K562 (cell line): ENCODE measurements around the gene EEFSEC. TPM values are rescaled to one million over a fixed set of nuclear protein-coding genes. Genes with fewer than 3 reads are reported as not detected.

Experiments
- ATF1 ChIP-seq, 2 experiments: fragments of 450-650 bp in 1 of 2; IDR thresholded peaks; 2 replicates each; pipeline ENCODE4 v1.6.1; 2016; ENCODE audit warnings: missing compliant biosample characterization in 1 of 2, missing genetic modification characterization in 1 of 2
- FIP1L1 ChIP-seq: fragments of 200-400 bp; formaldehyde crosslinking; IDR thresholded peaks from 2 replicates; pipeline ENCODE4 v1.6.1; 2018; ENCODE audit warnings: mild to moderate bottlenecking, low read depth, low read length; ENCODE audit not compliant: poor library complexity, severe bottlenecking
- HNRNPL ChIP-seq: fragments of 200-400 bp; formaldehyde crosslinking; IDR thresholded peaks from 2 replicates; pipeline ENCODE4 v1.6.1; 2017; ENCODE audit warnings: low read depth, mild to moderate bottlenecking, low read length
- ID3 ChIP-seq, 2 experiments: fragments of 250-450 bp in 1 of 2; fragments of 450-650 bp in 1 of 2; sonication (Bioruptor Pico) in 1 of 2; IDR thresholded peaks; 2 replicates each; pipeline versions ENCODE4 v1.6.1 to v1.8.0; 2016 to 2021; ENCODE audit warnings: mild to moderate bottlenecking in 2 of 2, moderate library complexity in 2 of 2, missing compliant biosample characterization in 1 of 2, missing genetic modification characterization in 1 of 2
- MAZ ChIP-seq, 2 experiments: fragments of 450-650 bp in 1 of 2; sonication (generic) in 1 of 2; formaldehyde crosslinking; IDR thresholded peaks in 1 of 2; conservative IDR thresholded peaks in 1 of 2; 2 replicates each; pipeline versions ENCODE4 v1.4.0 to v1.5.0; 2020; ENCODE audit warnings: mild to moderate bottlenecking in 1 of 2, missing genetic modification reagents in 1 of 2
- MGA ChIP-seq: fragments of 450-650 bp; IDR thresholded peaks from 2 replicates; pipeline ENCODE4 v1.6.1; 2016; ENCODE audit warnings: mild to moderate bottlenecking, moderate library complexity
- RAD51 ChIP-seq: fragments of 450-650 bp; IDR thresholded peaks from 2 replicates; pipeline ENCODE4 v1.7.1; 2016; ENCODE audit warnings: low read depth, mild to moderate bottlenecking, borderline replicate concordance
- SAFB2 ChIP-seq: fragments of 200-400 bp; formaldehyde crosslinking; IDR thresholded peaks from 2 replicates; pipeline ENCODE4 v1.6.1; 2018; ENCODE audit warnings: borderline replicate concordance, low read length, low read depth, moderate library complexity; ENCODE audit not compliant: severe bottlenecking
- XRCC3 ChIP-seq: fragments of 450-650 bp; IDR thresholded peaks from 2 replicates; pipeline ENCODE4 v1.6.1; 2017; ENCODE audit warnings: mild to moderate bottlenecking, moderate library complexity
- ZBTB5 ChIP-seq: fragments of 450-650 bp; IDR thresholded peaks from 2 replicates; pipeline ENCODE4 v1.6.1; 2017; ENCODE audit warnings: antibody characterized with exemption
- ZNF175 ChIP-seq: fragments of 200-800 bp; sonication (Bioruptor generic); IDR thresholded peaks from 2 replicates; pipeline ENCODE4 v1.6.1; 2016; ENCODE audit warnings: low read depth, mild to moderate bottlenecking, missing genetic modification characterization, missing compliant biosample characterization
- ZNF212 ChIP-seq: fragments of 450-650 bp; formaldehyde crosslinking; IDR thresholded peaks from 2 replicates; pipeline ENCODE4 v1.4.0; 2020; ENCODE audit warnings: mild to moderate bottlenecking
- ZNF354B ChIP-seq: fragments of 250-450 bp; sonication (Bioruptor Pico); IDR thresholded peaks from 2 replicates; pipeline ENCODE4 v1.4.0; 2020
- polyA plus RNA-seq, 8 experiments: library from polyadenylated mRNA; depleted of rRNA in 4 of 8; stranded (reverse) in 5 of 8; unstranded in 3 of 8; fragments of >200 nt; fragmentation: Nextera tagmentation in 2 of 8; fragmentation: Illumina TruSeq in 1 of 8; extraction: Ambion mirVana in 2 of 8; extraction: Trizol in 1 of 8; gene quantifications; 2 replicates each; pipeline versions ENCODE4 v1.2.1 to v1.2.3, GENCODE V29; 2011 to 2014; ENCODE audit warnings: inconsistent platforms in 1 of 8, missing spikeins in 1 of 8
- total RNA-seq, 7 experiments: library from RNA; depleted of rRNA in 6 of 7; stranded (reverse); fragments of >200 nt in 6 of 7; fragmentation: Illumina TruSeq in 2 of 7; extraction: Trizol in 2 of 7; gene quantifications; 2 replicates each; pipeline versions ENCODE4 v1.2.1 to v1.2.3, GENCODE V29; 2011 to 2021; ENCODE audit warnings: low replicate concordance in 1 of 7

EEFSEC gene
- total and polyA plus RNA-seq, 9 of the 15 experiments (the other 6 are each of a cell fraction or from before 2014, with no cell fraction given), result 0.35 to 11.8 (median 7.7) TPM

GRCh38 chr3:128432301-128432970 lies 279.2 kb downstream of the EEFSEC start (continued):
- TF ChIP-seq ZNF212 (CRISPR knock-in tag) (no peak), SAFB2 (no peak), ID3 (CRISPR knock-in tag; IDR thresholded peaks at IDR 0.05) (no peak), ID3 (tag; IDR thresholded peaks at IDR 0.05) (no peak), MAZ (CRISPR knock-in tag; conservative IDR thresholded peaks at IDR 0.05 in 1 of 2, IDR thresholded peaks at IDR 0.05 in 1 of 2) (0 out of 4 replicates have a peak, but pooled peaks of 1 of the 2 experiments have one; percentile 14), ZNF175 (CRISPR knock-in tag) (no peak), HNRNPL (no peak), ZBTB5 (no peak), ZNF354B (CRISPR knock-in tag) (no peak), MGA (no peak), XRCC3 (no peak), FIP1L1 (no peak), ATF1 (CRISPR knock-in tag; IDR thresholded peaks at IDR 0.05) (no peak), ATF1 (tag; IDR thresholded peaks at IDR 0.05) (no peak), RAD51 (no peak)
